Neuron (in vitro differentiated cells): ENCODE results near the gene TMEM176B.

Source experiments
- H2AFZ ChIP-seq: one replicate; pipeline ENCODE4 v1.6.1; 2013; ENCODE audit warnings: low read depth, mild to moderate bottlenecking, inconsistent platforms, low read length, moderate library complexity
- H3K27me3 ChIP-seq: one replicate; pipeline ENCODE4 v1.6.1; 2013; ENCODE audit warnings: low read length; ENCODE audit not compliant: insufficient read depth
- H3K36me3 ChIP-seq: one replicate; pipeline ENCODE4 v1.6.1; 2013; ENCODE audit warnings: low read length; ENCODE audit not compliant: insufficient read depth
- H3K4me1 ChIP-seq: one replicate; pipeline ENCODE4 v1.6.1; 2013; ENCODE audit warnings: low read length; ENCODE audit not compliant: insufficient read depth
- H3K4me3 ChIP-seq: 2 replicates; pipeline ENCODE4 v1.5.1; 2013; ENCODE audit warnings: mild to moderate bottlenecking, low read length, moderate library complexity
- H3K9me3 ChIP-seq: one replicate; pipeline ENCODE4 v1.6.1; 2013; ENCODE audit warnings: low read length

Gene TMEM176B

DNA sequence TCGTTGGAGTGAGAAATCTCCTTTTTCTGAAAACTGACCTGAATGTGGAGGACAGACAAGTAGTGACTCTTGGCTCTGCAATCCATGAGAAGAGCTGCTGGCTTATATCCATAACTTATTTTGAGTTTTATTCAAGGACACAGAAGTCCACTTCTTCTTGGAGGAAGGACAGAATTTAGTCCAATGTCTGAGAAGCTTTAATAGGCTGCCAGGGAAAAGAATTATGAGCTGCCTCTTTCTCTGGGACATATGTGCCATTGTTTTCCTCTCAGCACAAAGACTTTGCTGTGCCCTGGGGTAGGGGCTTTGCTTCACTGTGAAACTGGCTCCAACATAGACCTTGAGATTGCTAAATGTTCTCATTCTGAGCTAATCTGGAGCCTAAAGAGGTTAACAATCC lies 31.7 kb upstream of the TMEM176B start:
- Histone ChIP-seq H3K36me3 (no peaks in the 10 kb centered on the region), H2AFZ (no peak overlapping the region), H3K4me1 (no peaks in the 10 kb centered on the region), H3K4me3 (no peak overlapping the region), H3K27me3 (no peaks in the 10 kb centered on the region), H3K9me3 (no peaks in the 10 kb centered on the region)

DNA sequence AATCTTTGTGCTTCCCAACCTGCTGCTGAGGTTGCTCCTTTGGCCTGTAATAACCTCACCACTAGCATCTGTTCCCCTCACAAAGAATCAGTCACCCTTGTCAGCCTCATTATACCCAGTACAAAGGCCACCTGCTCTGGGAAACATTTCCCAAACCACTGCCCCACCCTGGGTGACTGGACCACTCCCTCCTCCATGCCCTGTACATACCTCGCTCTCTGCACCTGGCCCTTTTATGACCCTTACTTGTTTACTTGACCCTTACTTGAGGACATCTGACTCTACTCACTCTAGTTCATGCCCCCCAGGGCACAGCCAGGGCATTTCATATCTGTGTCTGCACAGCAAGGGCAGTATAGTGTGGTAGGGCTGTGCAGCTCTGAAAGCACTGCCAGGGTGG lies 30.8 kb upstream of the TMEM176B start:
- no peaks in the 10 kb centered on the region for H3K27me3 ChIP-seq

GRCh38 chr7:150829426-150829825 lies 29.3 kb upstream of the TMEM176B start:
- Histone ChIP-seq H3K27me3 (no peaks in the 10 kb centered on the region), H3K4me1 (no peaks in the 10 kb centered on the region), H3K4me3 (no peak overlapping the region), H3K9me3 (no peaks in the 10 kb centered on the region), H2AFZ (no peak overlapping the region), H3K36me3 (no peaks in the 10 kb centered on the region)

More for the DNA sequence above, 30.8 kb upstream of the TMEM176B start:
- H3K9me3 ChIP-seq: no peaks in the 10 kb centered on the region
- H3K36me3 ChIP-seq: no peaks in the 10 kb centered on the region
- H3K4me1 ChIP-seq: no peaks in the 10 kb centered on the region
- no peak overlapping the region for H3K4me3 ChIP-seq
- H2AFZ ChIP-seq: no peak overlapping the region

DNA sequence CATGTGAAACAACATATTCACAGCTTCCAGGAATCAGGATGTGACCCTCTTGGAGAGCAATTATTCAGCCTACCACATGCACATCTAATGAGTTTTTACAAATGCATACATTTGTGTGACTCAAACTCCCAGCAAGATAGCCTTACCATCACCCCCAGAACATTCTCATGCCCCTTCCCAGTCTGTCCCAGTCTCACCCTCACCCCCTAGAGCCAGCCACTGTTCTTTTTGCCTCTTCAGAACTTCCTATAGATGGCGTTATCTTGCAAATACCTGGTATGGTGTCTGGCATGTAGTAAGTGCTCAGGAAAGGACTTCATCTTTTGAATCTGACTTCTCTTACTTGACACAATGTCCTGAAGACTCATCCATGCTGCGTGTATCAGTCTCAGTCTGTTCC lies 28.2 kb upstream of the TMEM176B start:
- Histone ChIP-seq H3K9me3 (no peaks in the 10 kb centered on the region), H3K4me3 (no peak overlapping the region)

DNA sequence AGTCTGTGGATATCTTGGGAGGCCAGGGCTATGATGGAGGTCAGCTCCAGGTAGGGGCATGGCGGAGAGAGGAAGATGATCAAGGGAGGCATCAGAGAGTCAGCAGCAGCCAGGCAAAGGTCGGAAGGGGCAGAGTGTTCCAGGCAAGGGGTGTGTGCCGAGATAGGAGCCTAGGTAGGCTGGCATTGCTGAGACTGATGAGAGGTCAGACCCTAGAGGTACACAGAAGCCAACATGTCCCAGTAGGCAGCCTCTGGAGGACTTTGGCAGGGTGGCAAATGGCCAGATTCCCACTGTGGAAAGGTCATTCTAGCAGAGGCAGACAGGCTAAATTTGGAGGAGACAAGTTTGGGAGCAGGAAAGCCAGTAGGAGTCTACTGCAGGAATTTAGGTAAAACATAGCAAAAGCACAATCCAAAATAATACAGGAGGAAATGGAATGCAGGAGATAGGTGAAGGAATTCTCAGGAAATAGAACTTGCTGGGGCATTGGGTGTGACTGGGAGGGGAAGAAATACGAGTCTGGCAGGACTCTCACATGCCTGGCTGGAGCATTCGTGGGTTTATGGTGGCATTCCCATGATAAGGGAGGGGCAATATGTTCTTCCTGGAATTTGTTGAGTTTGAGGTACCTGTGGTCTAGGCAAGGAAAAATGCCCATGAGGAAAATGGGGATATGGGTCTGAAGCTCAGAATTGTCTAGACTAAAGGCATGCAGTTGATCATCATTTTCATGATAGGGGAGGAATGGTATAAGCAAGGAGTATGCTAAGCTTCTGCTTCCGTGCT lies 26.1 kb upstream of the TMEM176B start:
- Histone ChIP-seq H3K4me1 (no peaks in the 10 kb centered on the region), H2AFZ (no peak overlapping the region), H3K4me3 (no peak overlapping the region), H3K36me3 (no peaks in the 10 kb centered on the region), H3K27me3 (no peaks in the 10 kb centered on the region), H3K9me3 (no peaks in the 10 kb centered on the region)

More for the DNA sequence above, 28.2 kb upstream of the TMEM176B start:
- Histone ChIP-seq H3K27me3 (no peaks in the 10 kb centered on the region), H3K4me1 (no peaks in the 10 kb centered on the region), H3K36me3 (no peaks in the 10 kb centered on the region), H2AFZ (no peak overlapping the region)

- H3K4me3 ChIP-seq: no peak overlapping the region
- no peaks in the 10 kb centered on the region for H3K36me3 ChIP-seq
- no peaks in the 10 kb centered on the region for H3K4me1 ChIP-seq
- no peak overlapping the region for H2AFZ ChIP-seq
- no peaks in the 10 kb centered on the region for H3K9me3 ChIP-seq
- no peaks in the 10 kb centered on the region for H3K27me3 ChIP-seq
These were observed 24.4 kb upstream of the TMEM176B start for GRCh38 chr7:150824379-150825177.

DNA sequence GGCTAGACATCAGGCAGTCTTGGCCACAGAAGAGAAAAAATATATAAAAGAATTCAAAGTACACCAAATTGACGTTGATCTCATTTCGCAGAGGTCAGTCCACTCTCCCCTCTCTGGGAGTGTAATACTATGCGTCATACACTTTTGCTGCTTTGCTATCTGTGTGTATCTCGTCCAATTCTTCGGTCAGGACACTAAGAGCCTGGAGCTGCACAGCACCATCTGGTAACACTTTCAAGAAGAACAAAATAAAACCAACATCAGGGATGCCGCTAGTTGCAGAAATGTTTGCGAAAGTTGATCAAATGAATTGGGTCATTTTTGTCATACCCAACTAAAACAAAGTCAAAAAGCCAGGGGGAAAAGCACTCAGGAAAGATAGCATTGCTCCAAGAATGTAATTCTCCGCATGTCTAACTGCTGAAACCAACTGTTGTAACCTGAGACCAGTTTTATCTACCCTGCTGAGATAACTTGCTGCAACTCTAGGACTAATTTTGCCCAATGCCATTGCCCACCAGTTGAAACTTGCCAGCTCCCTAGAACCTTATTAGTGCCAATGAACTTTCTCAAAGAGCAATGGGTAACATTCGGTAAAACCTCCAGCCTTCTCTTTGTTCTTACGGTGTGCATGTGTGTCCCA lies 23.4 kb upstream of the TMEM176B start:
- Histone ChIP-seq H3K36me3 (no peaks in the 10 kb centered on the region), H3K4me3 (no peak overlapping the region), H3K9me3 (no peaks in the 10 kb centered on the region), H3K27me3 (no peaks in the 10 kb centered on the region), H2AFZ (no peak overlapping the region), H3K4me1 (no peaks in the 10 kb centered on the region)

DNA sequence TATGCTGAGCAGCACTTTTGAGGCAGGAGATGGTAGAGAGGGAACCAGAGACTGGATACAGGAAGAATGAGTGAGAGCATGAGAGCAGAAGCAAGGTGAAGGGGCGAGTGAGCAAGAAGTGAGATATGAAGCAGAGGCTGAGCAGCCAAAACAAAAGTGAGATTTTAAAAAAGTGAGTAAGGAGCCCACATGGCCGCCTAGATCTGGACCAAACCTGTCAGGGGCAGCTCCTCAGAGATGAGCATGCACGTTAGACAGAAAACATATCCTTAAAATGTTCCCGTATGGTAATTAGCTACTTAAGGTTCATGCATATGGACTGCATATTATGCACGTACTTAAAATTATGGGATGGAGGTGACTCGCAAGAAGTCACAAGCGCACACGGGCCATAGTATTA lies 22.9 kb upstream of the TMEM176B start:
- Histone ChIP-seq H3K27me3 (no peaks in the 10 kb centered on the region), H2AFZ (no peak overlapping the region), H3K36me3 (no peaks in the 10 kb centered on the region), H3K4me3 (no peak overlapping the region), H3K9me3 (no peaks in the 10 kb centered on the region), H3K4me1 (no peaks in the 10 kb centered on the region)

DNA sequence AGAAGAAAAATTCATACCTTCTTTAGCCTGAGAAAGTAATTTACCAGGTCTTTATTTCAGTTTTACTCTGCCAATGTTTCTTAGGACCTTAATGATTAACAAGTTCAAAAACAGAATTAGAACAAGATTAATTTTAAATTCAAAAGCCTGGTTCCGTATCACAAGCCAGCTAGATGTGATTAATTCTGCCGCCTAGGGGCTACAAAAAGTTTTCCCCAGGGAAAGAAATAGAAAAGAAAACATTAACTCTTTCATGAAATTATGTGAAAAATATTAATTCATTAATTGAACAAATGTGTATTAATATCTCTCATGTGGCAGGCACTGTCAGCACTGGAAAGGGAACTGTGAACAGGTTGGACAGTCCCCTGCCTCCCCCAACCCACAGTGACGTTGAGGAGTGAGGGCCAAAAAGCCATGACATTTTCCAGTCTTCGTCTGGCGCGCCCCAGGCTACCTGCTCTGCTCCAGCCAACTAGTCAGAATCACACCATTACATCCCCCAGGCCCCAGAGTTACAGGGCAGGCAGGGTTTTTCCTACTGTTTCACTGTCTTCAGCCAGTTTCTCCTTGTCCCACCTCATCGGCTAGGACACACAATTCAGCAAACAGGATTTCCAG lies 20.5 kb upstream of the TMEM176B start:
- H3K9me3 ChIP-seq: no peaks in the 10 kb centered on the region
- H3K4me1 ChIP-seq: no peaks in the 10 kb centered on the region
- H3K36me3 ChIP-seq: no peaks in the 10 kb centered on the region
- no peak overlapping the region for H3K4me3 ChIP-seq
- H3K27me3 ChIP-seq: no peaks in the 10 kb centered on the region
- no peak overlapping the region for H2AFZ ChIP-seq

- Histone ChIP-seq H3K9me3 (no peaks in the 10 kb centered on the region), H2AFZ (no peak overlapping the region), H3K36me3 (no peaks in the 10 kb centered on the region), H3K4me1 (no peaks in the 10 kb centered on the region), H3K4me3 (no peak overlapping the region), H3K27me3 (no peaks in the 10 kb centered on the region)
These were observed 20.0 kb upstream of the TMEM176B start for GRCh38 chr7:150820148-150820547.

GRCh38 chr7:150818971-150819370 lies 18.8 kb upstream of the TMEM176B start:
- no peaks in the 10 kb centered on the region for H3K27me3 ChIP-seq

GRCh38 chr7:150814328-150815001 lies 14.3 kb upstream of the TMEM176B start:
- Histone ChIP-seq H2AFZ (no peak overlapping the region), H3K36me3 (no peaks in the 10 kb centered on the region), H3K4me3 (no peak overlapping the region), H3K27me3 (no peaks in the 10 kb centered on the region), H3K4me1 (no peaks in the 10 kb centered on the region), H3K9me3 (no peaks in the 10 kb centered on the region)

More at GRCh38 chr7:150818971-150819370, 18.8 kb upstream of the TMEM176B start:
- H3K4me1 ChIP-seq: no peaks in the 10 kb centered on the region
- H3K9me3 ChIP-seq: no peaks in the 10 kb centered on the region
- no peaks in the 10 kb centered on the region for H3K36me3 ChIP-seq
- H3K4me3 ChIP-seq: no peak overlapping the region
- H2AFZ ChIP-seq: no peak overlapping the region
